WTC11 (cell line): ENCODE data around the gene OGN. TPM values are rescaled to one million over a fixed set of nuclear protein-coding genes. Genes with fewer than 3 reads are reported as not detected.

Experiments used
- ATAC-seq: fragments of 200-7000 bp; cut with Tn5 transposase; 2 replicates; pipeline ENCODE4 v1.10.0; 2021; ENCODE audit warnings: mild to moderate bottlenecking, moderate library complexity
- CTCF ChIA-PET: fragments of 300-600 bp; sonication (Branson Sonifier 250); formaldehyde crosslinking; loops from one replicate; lab custom pipeline; 2021; ENCODE audit warnings: antibody characterized with exemption; lab: Charles Lee
- POLR2A ChIA-PET: fragments of 350-600 bp; sonication (Branson Sonifier 250); formaldehyde crosslinking; loops from one replicate; lab custom pipeline; 2021; ENCODE audit warnings: antibody characterized with exemption; lab: Charles Lee
- DNase-seq: peaks from one replicate; pipeline ENCODE4 v3.0.0; 2021; ENCODE audit warnings: low spot score
- H3K27ac Mint-ChIP-seq: 2 replicates; pipeline ENCODE4 v1.8.0; 2021; ENCODE audit warnings: mixed read lengths
- H3K27me3 Mint-ChIP-seq: 2 replicates; pipeline ENCODE4 v1.8.0; 2021; ENCODE audit warnings: low read depth, mild to moderate bottlenecking, moderate library complexity, mixed read lengths
- H3K36me3 Mint-ChIP-seq: 2 replicates; pipeline ENCODE4 v1.8.0; 2021; ENCODE audit warnings: mixed read lengths
- H3K4me1 Mint-ChIP-seq: 2 replicates; pipeline ENCODE4 v1.8.0; 2022; ENCODE audit warnings: mixed read lengths
- H3K4me3 Mint-ChIP-seq: 2 replicates; pipeline ENCODE4 v1.8.0; 2021; ENCODE audit warnings: mild to moderate bottlenecking, moderate library complexity, mixed read lengths
- H3K9me3 Mint-ChIP-seq: 2 replicates; pipeline ENCODE4 v1.8.0; 2021; ENCODE audit warnings: mixed read lengths
- CREM ChIP-seq: sonication (generic); formaldehyde crosslinking; IDR thresholded peaks from 2 replicates; pipeline ENCODE4 v1.8.1; 2022; ENCODE audit warnings: mild to moderate bottlenecking, missing genetic modification reagents, moderate library complexity
- ELF4 ChIP-seq: sonication (generic); formaldehyde crosslinking; IDR thresholded peaks from 2 replicates; pipeline ENCODE4 v1.8.1; 2022; ENCODE audit warnings: low read depth, mild to moderate bottlenecking, moderate library complexity, missing genetic modification reagents
- EMX1 ChIP-seq: fragments of 250-450 bp; sonication (Bioruptor Pico); IDR thresholded peaks from 2 replicates; pipeline ENCODE4 v1.8.0; 2021; ENCODE audit warnings: mild to moderate bottlenecking
- ESRRA ChIP-seq: sonication (generic); formaldehyde crosslinking; IDR thresholded peaks from 2 replicates; pipeline ENCODE4 v1.8.1; 2022; ENCODE audit warnings: mild to moderate bottlenecking, missing genetic modification reagents, borderline replicate concordance
- FOXJ3 ChIP-seq: sonication (generic); formaldehyde crosslinking; IDR thresholded peaks from 2 replicates; pipeline ENCODE4 v1.9.0; 2021; ENCODE audit warnings: missing genetic modification reagents, mild to moderate bottlenecking, borderline replicate concordance
- GTF2I ChIP-seq: fragments of 250-450 bp; sonication (Bioruptor Pico); conservative IDR thresholded peaks from 2 replicates; pipeline ENCODE4 v1.4.0; 2021; ENCODE audit warnings: mild to moderate bottlenecking
- KAT7 ChIP-seq: sonication (generic); formaldehyde crosslinking; IDR thresholded peaks from 2 replicates; pipeline ENCODE4 v1.8.1; 2023; ENCODE audit warnings: missing genetic modification reagents, mild to moderate bottlenecking, borderline replicate concordance
- MXD4 ChIP-seq: fragments of 250-450 bp; sonication (Bioruptor Pico); IDR thresholded peaks from 2 replicates; pipeline ENCODE4 v1.8.0; 2021; ENCODE audit warnings: mild to moderate bottlenecking, moderate library complexity, borderline replicate concordance
- MYBL2 ChIP-seq: sonication (generic); formaldehyde crosslinking; IDR thresholded peaks from 2 replicates; pipeline ENCODE4 v1.8.1; 2023; ENCODE audit warnings: mild to moderate bottlenecking, moderate library complexity, missing genetic modification reagents
- NR2C2 ChIP-seq: sonication (generic); formaldehyde crosslinking; IDR thresholded peaks from 2 replicates; pipeline ENCODE4 v1.8.0; 2022; ENCODE audit warnings: mild to moderate bottlenecking, missing genetic modification reagents
- NR3C1 ChIP-seq: sonication (generic); formaldehyde crosslinking; conservative IDR thresholded peaks from 2 replicates; pipeline ENCODE4 v1.8.1; 2023; ENCODE audit warnings: low read depth, mild to moderate bottlenecking, missing genetic modification reagents
- PRRX2 ChIP-seq: fragments of 250-450 bp; sonication (Bioruptor Pico); IDR thresholded peaks from 2 replicates; pipeline ENCODE4 v1.8.0; 2021; ENCODE audit warnings: mild to moderate bottlenecking
- SP1 ChIP-seq: sonication (generic); formaldehyde crosslinking; conservative IDR thresholded peaks from 2 replicates; pipeline ENCODE4 v1.8.1; 2022; ENCODE audit warnings: missing genetic modification reagents
- TEAD1 ChIP-seq: sonication (generic); formaldehyde crosslinking; IDR thresholded peaks from 2 replicates; pipeline ENCODE4 v1.8.0; 2022; ENCODE audit warnings: mild to moderate bottlenecking, missing genetic modification reagents
- TEAD4 ChIP-seq: sonication (generic); formaldehyde crosslinking; IDR thresholded peaks from 2 replicates; pipeline ENCODE4 v1.8.0; 2022; ENCODE audit warnings: mild to moderate bottlenecking, missing genetic modification reagents
- ZNF219 ChIP-seq: sonication (generic); formaldehyde crosslinking; IDR thresholded peaks from 2 replicates; pipeline ENCODE4 v1.8.0; 2023; ENCODE audit warnings: missing genetic modification reagents, mild to moderate bottlenecking, borderline replicate concordance
- ZNF317 ChIP-seq: sonication (generic); formaldehyde crosslinking; IDR thresholded peaks from 2 replicates; pipeline ENCODE4 v1.8.1; 2023; ENCODE audit warnings: low read depth, mild to moderate bottlenecking, moderate library complexity, missing genetic modification reagents, borderline replicate concordance
- ZNF416 ChIP-seq: fragments of 250-450 bp; sonication (Bioruptor Pico); IDR thresholded peaks from 2 replicates; pipeline ENCODE4 v1.9.0; 2021; ENCODE audit warnings: mild to moderate bottlenecking, inconsistent platforms
- total RNA-seq: library from RNA; stranded (reverse); gene quantifications from 3 replicates; pipeline ENCODE4 v1.2.3, GENCODE V29; 2021
- TF ChIP-seq, protein P1 (sequence below): fragments of 250-450 bp; sonication (Bioruptor Pico); conservative IDR thresholded peaks from 2 replicates; pipeline ENCODE4 v1.9.0; 2021; ENCODE audit warnings: mild to moderate bottlenecking
- TF ChIP-seq, protein P2 (sequence below): sonication (generic); formaldehyde crosslinking; IDR thresholded peaks from 2 replicates; pipeline ENCODE4 v1.8.1; 2023; ENCODE audit warnings: mild to moderate bottlenecking, missing genetic modification reagents
- TF ChIP-seq, protein P3 (sequence below): sonication (generic); formaldehyde crosslinking; IDR thresholded peaks from 2 replicates; pipeline ENCODE4 v1.8.1; 2023; ENCODE audit warnings: mild to moderate bottlenecking, moderate library complexity, missing genetic modification reagents
- TF ChIP-seq, protein P4 (sequence below): sonication (generic); formaldehyde crosslinking; IDR thresholded peaks from 2 replicates; pipeline ENCODE4 v1.8.1; 2023; ENCODE audit warnings: mild to moderate bottlenecking, missing genetic modification reagents, borderline replicate concordance
- TF ChIP-seq, protein P5 (sequence below): sonication (generic); formaldehyde crosslinking; IDR thresholded peaks from 2 replicates; pipeline ENCODE4 v1.8.1; 2022; ENCODE audit warnings: mild to moderate bottlenecking, missing genetic modification reagents, moderate library complexity, borderline replicate concordance

Gene OGN
- total RNA-seq, 1 experiment from 2014 or later: not detected

DNA sequence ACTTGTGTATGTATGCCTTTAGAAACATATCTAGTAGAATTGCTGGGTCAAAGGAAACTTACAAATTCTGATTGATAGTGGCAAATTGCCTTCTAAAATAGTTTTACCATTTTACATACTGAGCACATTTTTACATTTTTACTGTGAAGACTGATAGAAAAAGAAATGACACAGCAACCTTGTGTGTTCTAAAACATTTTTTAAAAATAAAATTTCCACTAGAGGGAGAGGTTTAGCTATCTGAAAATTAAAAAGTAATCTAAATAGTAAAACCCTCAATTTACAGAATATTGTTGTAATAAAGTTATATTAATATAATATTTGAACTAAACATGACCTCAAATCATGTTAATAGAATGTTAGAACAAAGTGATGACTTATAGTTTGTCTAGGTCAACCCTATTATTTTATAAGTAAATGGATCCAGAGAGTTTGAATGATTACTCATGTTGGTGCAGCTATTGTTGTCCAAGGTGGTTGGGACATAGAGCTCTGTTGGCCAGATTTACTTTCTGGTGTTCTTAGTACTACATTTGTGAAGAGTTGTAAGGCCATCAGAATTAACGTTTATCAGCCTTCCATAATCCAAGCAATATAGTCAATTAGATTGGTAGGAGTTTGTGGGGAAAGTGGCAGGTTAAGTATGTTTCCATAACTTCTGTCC, 61.4 kb downstream of the OGN start:
- H3K9me3 Mint-ChIP-seq: peaks cover 28% of the 10 kb centered on the region
- H3K27ac Mint-ChIP-seq: no peak overlapping the region
- ATAC-seq (no peak), DNase-seq (no peak)
- POLR2A ChIA-PET: no interaction called here
- CTCF ChIA-PET: no interaction called here
- TF ChIP-seq FOXJ3 (CRISPR knock-in tag) (no peak), NR3C1 (CRISPR knock-in tag) (no peak), ZNF219 (CRISPR knock-in tag) (no peak), ESRRA (CRISPR knock-in tag) (no peak), TEAD4 (CRISPR knock-in tag) (no peak)
- peaks cover 43% of the 10 kb centered on the region for H3K36me3 Mint-ChIP-seq
- H3K4me3 Mint-ChIP-seq: no peak overlapping the region
- no peaks in the 10 kb centered on the region for H3K27me3 Mint-ChIP-seq
- peaks cover 4% of the 10 kb centered on the region; the same call in 1 of the 2 replicates for H3K4me1 Mint-ChIP-seq

DNA sequence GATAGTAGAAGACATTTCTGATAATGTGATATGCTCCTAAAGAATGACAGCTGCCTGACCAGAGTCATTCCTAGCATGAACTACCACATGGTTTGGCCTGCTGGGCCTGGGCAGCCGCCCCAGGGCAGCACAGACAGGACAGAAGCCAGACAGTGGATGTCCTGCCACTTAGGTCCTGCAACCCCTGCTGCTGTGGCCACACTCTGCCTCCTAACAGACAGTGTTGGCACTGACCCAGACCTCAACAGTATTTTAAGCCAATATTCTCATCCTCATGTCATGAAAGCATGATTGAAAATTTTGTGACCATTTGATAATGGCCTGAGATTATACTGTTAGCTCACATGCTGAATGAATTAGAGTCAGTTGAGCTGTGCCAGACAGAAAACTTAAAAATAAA, 62.8 kb downstream of the OGN start:
- H3K4me3 Mint-ChIP-seq: no peak overlapping the region
- H3K27ac Mint-ChIP-seq: no peak overlapping the region
- no peak for ATAC-seq
- POLR2A ChIA-PET: no interaction called here
- peaks cover 28% of the 10 kb centered on the region for H3K9me3 Mint-ChIP-seq
- CTCF ChIA-PET: no interaction called here
- H3K4me1 Mint-ChIP-seq: peaks cover 4% of the 10 kb centered on the region; the same call in 1 of the 2 replicates
- TF ChIP-seq SP1 (CRISPR knock-in tag) (no peak), EMX1 (CRISPR knock-in tag) (no peak)
- TF ChIP-seq, protein P1, sequence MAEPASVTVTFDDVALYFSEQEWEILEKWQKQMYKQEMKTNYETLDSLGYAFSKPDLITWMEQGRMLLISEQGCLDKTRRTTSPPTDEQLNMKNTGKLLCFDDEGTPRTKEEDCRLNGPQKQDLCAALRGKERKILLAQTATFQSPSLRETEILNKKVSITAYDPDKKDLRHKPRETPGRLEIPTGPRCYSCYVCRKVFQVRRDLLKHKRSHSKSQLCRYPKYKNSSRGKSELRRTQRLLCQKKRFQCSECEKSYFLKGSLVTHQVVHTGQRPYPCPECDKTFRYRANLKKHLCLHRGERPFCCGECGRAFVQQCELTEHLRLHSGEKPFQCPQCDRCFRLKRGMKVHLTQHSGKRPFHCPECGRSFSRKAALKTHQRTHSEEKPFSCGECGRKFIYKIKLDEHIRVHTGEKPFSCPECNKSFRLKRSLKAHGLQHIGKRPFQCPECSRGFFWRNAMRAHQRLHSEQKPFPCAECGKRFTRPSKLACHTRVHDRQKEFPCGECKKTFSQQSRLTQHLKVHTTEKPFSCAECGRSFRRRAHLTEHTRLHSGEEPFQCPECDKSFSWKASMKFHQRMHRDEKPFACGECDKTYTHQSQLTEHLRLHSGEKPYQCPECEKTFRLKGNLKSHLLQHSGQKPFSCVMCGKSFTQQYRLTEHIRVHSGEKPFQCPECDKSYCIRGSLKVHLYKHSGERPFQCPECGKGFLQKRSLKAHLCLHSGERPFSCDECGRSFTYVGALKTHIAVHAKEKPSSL (CRISPR knock-in tag): no peak
- TF ChIP-seq, all 79 proteins: peak for 0
- DNase-seq: no peak
- peaks cover 50% of the 10 kb centered on the region for H3K36me3 Mint-ChIP-seq
- no peaks in the 10 kb centered on the region for H3K27me3 Mint-ChIP-seq

DNA sequence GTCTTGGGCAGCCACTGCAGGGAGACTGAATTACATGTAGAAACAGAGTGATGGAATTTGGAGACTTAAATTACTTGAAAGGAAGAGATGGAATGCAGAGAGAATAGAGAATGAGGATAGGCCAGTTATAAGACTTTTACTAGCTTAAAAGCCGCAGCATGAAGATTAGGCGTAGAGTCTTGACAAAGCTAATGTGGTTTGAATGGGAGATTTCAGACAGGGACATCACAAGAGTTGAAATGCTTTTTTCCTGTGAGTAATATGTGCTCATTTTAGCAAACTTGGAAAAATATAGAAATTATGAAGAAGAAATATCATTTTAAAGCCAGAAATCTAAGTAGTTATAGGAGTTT, 71.1 kb downstream of the OGN start:
- DNase-seq: no peak
- no peak for ATAC-seq
- POLR2A ChIA-PET: no interaction called here
- H3K4me1 Mint-ChIP-seq: no peaks in the 10 kb centered on the region
- H3K36me3 Mint-ChIP-seq: peaks cover 8% of the 10 kb centered on the region
- no peaks in the 10 kb centered on the region for H3K27me3 Mint-ChIP-seq
- H3K9me3 Mint-ChIP-seq: no peaks in the 10 kb centered on the region
- H3K4me3 Mint-ChIP-seq: no peak overlapping the region
- CTCF ChIA-PET: interaction anchor here (0.9 to 1.3 kb wide), 2 partner anchors 169 to 199 kb away, joined by 3 read pairs; no protein-coding TSS in a partner anchor
- no peak overlapping the region for H3K27ac Mint-ChIP-seq
- TF ChIP-seq ZNF416 (CRISPR knock-in tag): no peak
- TF ChIP-seq, protein P2, sequence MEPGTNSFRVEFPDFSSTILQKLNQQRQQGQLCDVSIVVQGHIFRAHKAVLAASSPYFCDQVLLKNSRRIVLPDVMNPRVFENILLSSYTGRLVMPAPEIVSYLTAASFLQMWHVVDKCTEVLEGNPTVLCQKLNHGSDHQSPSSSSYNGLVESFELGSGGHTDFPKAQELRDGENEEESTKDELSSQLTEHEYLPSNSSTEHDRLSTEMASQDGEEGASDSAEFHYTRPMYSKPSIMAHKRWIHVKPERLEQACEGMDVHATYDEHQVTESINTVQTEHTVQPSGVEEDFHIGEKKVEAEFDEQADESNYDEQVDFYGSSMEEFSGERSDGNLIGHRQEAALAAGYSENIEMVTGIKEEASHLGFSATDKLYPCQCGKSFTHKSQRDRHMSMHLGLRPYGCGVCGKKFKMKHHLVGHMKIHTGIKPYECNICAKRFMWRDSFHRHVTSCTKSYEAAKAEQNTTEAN (CRISPR knock-in tag): no peak
- TF ChIP-seq, protein P3, sequence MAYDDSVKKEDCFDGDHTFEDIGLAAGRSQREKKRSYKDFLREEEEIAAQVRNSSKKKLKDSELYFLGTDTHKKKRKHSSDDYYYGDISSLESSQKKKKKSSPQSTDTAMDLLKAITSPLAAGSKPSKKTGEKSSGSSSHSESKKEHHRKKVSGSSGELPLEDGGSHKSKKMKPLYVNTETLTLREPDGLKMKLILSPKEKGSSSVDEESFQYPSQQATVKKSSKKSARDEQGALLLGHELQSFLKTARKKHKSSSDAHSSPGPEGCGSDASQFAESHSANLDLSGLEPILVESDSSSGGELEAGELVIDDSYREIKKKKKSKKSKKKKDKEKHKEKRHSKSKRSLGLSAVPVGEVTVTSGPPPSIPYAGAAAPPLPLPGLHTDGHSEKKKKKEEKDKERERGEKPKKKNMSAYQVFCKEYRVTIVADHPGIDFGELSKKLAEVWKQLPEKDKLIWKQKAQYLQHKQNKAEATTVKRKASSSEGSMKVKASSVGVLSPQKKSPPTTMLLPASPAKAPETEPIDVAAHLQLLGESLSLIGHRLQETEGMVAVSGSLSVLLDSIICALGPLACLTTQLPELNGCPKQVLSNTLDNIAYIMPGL (CRISPR knock-in tag): no peak
- no peak for TF ChIP-seq NR2C2 (CRISPR knock-in tag)
- TF ChIP-seq EMX1 (CRISPR knock-in tag): no peak
- TF ChIP-seq MYBL2 (CRISPR knock-in tag): no peak
- TF ChIP-seq ELF4 (CRISPR knock-in tag): no peak
- TF ChIP-seq FOXJ3 (CRISPR knock-in tag): no peak
- no peak for TF ChIP-seq MXD4 (CRISPR knock-in tag)
- TF ChIP-seq, protein P4, sequence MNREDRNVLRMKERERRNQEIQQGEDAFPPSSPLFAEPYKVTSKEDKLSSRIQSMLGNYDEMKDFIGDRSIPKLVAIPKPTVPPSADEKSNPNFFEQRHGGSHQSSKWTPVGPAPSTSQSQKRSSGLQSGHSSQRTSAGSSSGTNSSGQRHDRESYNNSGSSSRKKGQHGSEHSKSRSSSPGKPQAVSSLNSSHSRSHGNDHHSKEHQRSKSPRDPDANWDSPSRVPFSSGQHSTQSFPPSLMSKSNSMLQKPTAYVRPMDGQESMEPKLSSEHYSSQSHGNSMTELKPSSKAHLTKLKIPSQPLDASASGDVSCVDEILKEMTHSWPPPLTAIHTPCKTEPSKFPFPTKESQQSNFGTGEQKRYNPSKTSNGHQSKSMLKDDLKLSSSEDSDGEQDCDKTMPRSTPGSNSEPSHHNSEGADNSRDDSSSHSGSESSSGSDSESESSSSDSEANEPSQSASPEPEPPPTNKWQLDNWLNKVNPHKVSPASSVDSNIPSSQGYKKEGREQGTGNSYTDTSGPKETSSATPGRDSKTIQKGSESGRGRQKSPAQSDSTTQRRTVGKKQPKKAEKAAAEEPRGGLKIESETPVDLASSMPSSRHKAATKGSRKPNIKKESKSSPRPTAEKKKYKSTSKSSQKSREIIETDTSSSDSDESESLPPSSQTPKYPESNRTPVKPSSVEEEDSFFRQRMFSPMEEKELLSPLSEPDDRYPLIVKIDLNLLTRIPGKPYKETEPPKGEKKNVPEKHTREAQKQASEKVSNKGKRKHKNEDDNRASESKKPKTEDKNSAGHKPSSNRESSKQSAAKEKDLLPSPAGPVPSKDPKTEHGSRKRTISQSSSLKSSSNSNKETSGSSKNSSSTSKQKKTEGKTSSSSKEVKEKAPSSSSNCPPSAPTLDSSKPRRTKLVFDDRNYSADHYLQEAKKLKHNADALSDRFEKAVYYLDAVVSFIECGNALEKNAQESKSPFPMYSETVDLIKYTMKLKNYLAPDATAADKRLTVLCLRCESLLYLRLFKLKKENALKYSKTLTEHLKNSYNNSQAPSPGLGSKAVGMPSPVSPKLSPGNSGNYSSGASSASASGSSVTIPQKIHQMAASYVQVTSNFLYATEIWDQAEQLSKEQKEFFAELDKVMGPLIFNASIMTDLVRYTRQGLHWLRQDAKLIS (CRISPR knock-in tag): no peak
- TF ChIP-seq, protein P5, sequence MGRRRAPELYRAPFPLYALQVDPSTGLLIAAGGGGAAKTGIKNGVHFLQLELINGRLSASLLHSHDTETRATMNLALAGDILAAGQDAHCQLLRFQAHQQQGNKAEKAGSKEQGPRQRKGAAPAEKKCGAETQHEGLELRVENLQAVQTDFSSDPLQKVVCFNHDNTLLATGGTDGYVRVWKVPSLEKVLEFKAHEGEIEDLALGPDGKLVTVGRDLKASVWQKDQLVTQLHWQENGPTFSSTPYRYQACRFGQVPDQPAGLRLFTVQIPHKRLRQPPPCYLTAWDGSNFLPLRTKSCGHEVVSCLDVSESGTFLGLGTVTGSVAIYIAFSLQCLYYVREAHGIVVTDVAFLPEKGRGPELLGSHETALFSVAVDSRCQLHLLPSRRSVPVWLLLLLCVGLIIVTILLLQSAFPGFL: no peak
- no peak for TF ChIP-seq TEAD1 (CRISPR knock-in tag)
- no peak for TF ChIP-seq ZNF317
- TF ChIP-seq PRRX2 (CRISPR knock-in tag): no peak
- no peak for TF ChIP-seq CREM (CRISPR knock-in tag)
- TF ChIP-seq KAT7 (CRISPR knock-in tag): no peak
- TF ChIP-seq GTF2I (CRISPR knock-in tag): no peak
